Vagina (tissue), 2 donors: Measurements from ENCODE around the gene ACTR3C. TPM values are rescaled to one million over a fixed set of nuclear protein-coding genes. Genes with fewer than 3 reads are reported as not detected.

Source experiments
- DNase-seq, 2 donors: peaks; one replicate each; pipeline ENCODE4 v3.0.0-alpha.2; 2017; ENCODE audit errors: extremely low spot score in 2 of 2
- H3K27ac ChIP-seq: fragments of 200-600 bp; sonication (generic); one replicate; pipeline ENCODE4 v1.5.1; 2019
- H3K27me3 ChIP-seq: fragments of 200-600 bp; sonication (generic); one replicate; pipeline ENCODE4 v1.5.1; 2019
- H3K36me3 ChIP-seq, 2 donors: fragments of 200-600 bp; sonication (generic); one replicate each; pipeline ENCODE4 v1.5.1; 2017 to 2019
- H3K4me1 ChIP-seq: fragments of 200-600 bp; sonication (generic); one replicate; pipeline ENCODE4 v1.5.1; 2019
- H3K4me3 ChIP-seq, 2 donors: fragments of 200-600 bp; sonication (generic); 1 replicate in 1 of 2; 2 replicates in 1 of 2; pipeline ENCODE4 v1.5.1; 2016 to 2019
- H3K9me3 ChIP-seq: fragments of 200-600 bp; sonication (generic); one replicate; pipeline ENCODE4 v1.5.1; 2019
- CTCF ChIP-seq, 3 experiments: fragments of 450-650 bp in 2 of 3; fragments of 200-600 bp in 1 of 3; sonication (generic) in 1 of 3; IDR thresholded peaks; one replicate each; pipeline ENCODE4 v1.5.1; 2017 to 2019; ENCODE audit warnings: antibody characterized with exemption in 3 of 3, mild to moderate bottlenecking in 2 of 3, moderate library complexity in 2 of 3
- POLR2A ChIP-seq, 2 donors: fragments of 450-650 bp; IDR thresholded peaks; one replicate each; pipeline ENCODE4 v1.6.1; 2017; ENCODE audit warnings: antibody characterized with exemption in 2 of 2, mild to moderate bottlenecking in 2 of 2, moderate library complexity in 2 of 2
- POLR2AphosphoS5 ChIP-seq, 2 donors: sonication (generic); formaldehyde crosslinking; IDR thresholded peaks; one replicate each; pipeline ENCODE4 v1.9.0; 2017; ENCODE audit warnings: antibody characterized with exemption in 2 of 2, mild to moderate bottlenecking in 2 of 2, low read depth in 1 of 2; ENCODE audit not compliant: insufficient read depth in 1 of 2
- intact Hi-C: fragments of 100-400 bp; cut with DNase I; formaldehyde crosslinking; loops from one replicate; pipeline ENCODE4 v1.15.1; 2023
- total RNA-seq: library from RNA; depleted of rRNA; stranded (reverse); fragments of >200 nt; gene quantifications from one replicate; pipeline ENCODE4 v1.2.3, GENCODE V29; 2016

ACTR3C gene
- total RNA-seq, 1 donor from 2014 or later = 24.1 TPM

GRCh38 chr7:150370612-150371071 is 47.3 kb upstream of the ACTR3C start:
- intact Hi-C loops = no loop called here
- Histone ChIP-seq H3K4me3 (peak overlapping the region in 1 of 2 donors; percentile 83), H3K27ac (no peak overlapping the region), H3K36me3 (peaks cover 0 to 22% of the 10 kb centered on the region in 2 donors), H3K27me3 (no peaks in the 10 kb centered on the region), H3K9me3 (no peaks in the 10 kb centered on the region), H3K4me1 (peaks cover 54% of the 10 kb centered on the region)
- TF ChIP-seq POLR2A (IDR thresholded peaks at IDR 0.05) = no peak
- no peak for TF ChIP-seq POLR2AphosphoS5 (IDR thresholded peaks at IDR 0.05; ENCODE audit: insufficient read depth in 1 of 2, low read depth in 1 of 2)
- no peak for TF ChIP-seq CTCF (IDR thresholded peaks at IDR 0.05)
- DNase-seq = no peak

GRCh38 chr7:150369748-150370501 is 46.6 kb upstream of the ACTR3C start:
- intact Hi-C loops = no loop called here
- DNase-seq = no peak
- peak overlapping the region; percentile 83 to 86 for H3K4me3 ChIP-seq
- H3K27me3 ChIP-seq = no peaks in the 10 kb centered on the region
- peaks cover 0 to 22% of the 10 kb centered on the region in 2 donors for H3K36me3 ChIP-seq
- H3K9me3 ChIP-seq = no peaks in the 10 kb centered on the region
- H3K27ac ChIP-seq = peak overlapping the region; percentile 94
- peaks cover 54% of the 10 kb centered on the region for H3K4me1 ChIP-seq
- TF ChIP-seq POLR2A (IDR thresholded peaks at IDR 0.05) (no peak), CTCF (IDR thresholded peaks at IDR 0.05) (no peak), POLR2AphosphoS5 (IDR thresholded peaks at IDR 0.05; ENCODE audit: insufficient read depth in 1 of 2, low read depth in 1 of 2) (no peak)

- TF ChIP-seq POLR2AphosphoS5 (IDR thresholded peaks at IDR 0.05; ENCODE audit: insufficient read depth in 1 of 2, low read depth in 1 of 2) (peak in 1 of 2 donors; percentile 20), CTCF (IDR thresholded peaks at IDR 0.05) (no peak)
- no peak for DNase-seq
- intact Hi-C loops = no loop called here
- H3K27ac ChIP-seq = peak overlapping the region; percentile 94
- peak overlapping the region; percentile 83 to 86 for H3K4me3 ChIP-seq
- no peaks in the 10 kb centered on the region for H3K27me3 ChIP-seq
- H3K36me3 ChIP-seq = peaks cover 0 to 22% of the 10 kb centered on the region in 2 donors
- peaks cover 54% of the 10 kb centered on the region for H3K4me1 ChIP-seq
- no peaks in the 10 kb centered on the region for H3K9me3 ChIP-seq
Measured at GRCh38 chr7:150368884-150369747, 45.8 kb upstream of the ACTR3C start.

GRCh38 chr7:150368096-150368883 is 44.9 kb upstream of the ACTR3C start, which contains the start of gene REPIN1:
TSS of gene REPIN1 (plus strand) at chr7:150368822. CDS start at chr7:150369712, 890 bp downstream.
- no peaks in the 10 kb centered on the region for H3K27me3 ChIP-seq
- peaks cover 0 to 22% of the 10 kb centered on the region in 2 donors for H3K36me3 ChIP-seq
- intact Hi-C loops = no loop called here
- H3K4me1 ChIP-seq = peaks cover 46% of the 10 kb centered on the region
- no peaks in the 10 kb centered on the region for H3K9me3 ChIP-seq
- peak within 1 kb of the TSS; percentile 83 to 86 for H3K4me3 ChIP-seq
- TF ChIP-seq POLR2AphosphoS5 (IDR thresholded peaks at IDR 0.05; ENCODE audit: insufficient read depth in 1 of 2, low read depth in 1 of 2) (peak in 1 of 2 donors; percentile 62), CTCF (IDR thresholded peaks at IDR 0.05) (no peak), POLR2A (IDR thresholded peaks at IDR 0.05) (peak in 1 of 2 donors; percentile 56)
- H3K27ac ChIP-seq = peak within 1 kb of the TSS; percentile 94
- no peak for DNase-seq
